ENCODE results near the gene RHOF.

The RHOF gene

GRCh38 chr12:121741743-121742142, 51.7 kb downstream of the RHOF start:
- no peak for DNase-seq

GRCh38 chr12:121740847-121741246, 52.6 kb downstream of the RHOF start:
- DNase-seq = no peak

GRCh38 chr12:121738340-121738858, 55.1 kb downstream of the RHOF start:
- no peak for DNase-seq

GRCh38 chr12:121733849-121734248, 59.6 kb downstream of the RHOF start:
- no peak for DNase-seq

- no peak for DNase-seq
These were observed 62.0 kb downstream of the RHOF start for GRCh38 chr12:121731473-121731872.

- no peak for DNase-seq
These were observed 64.5 kb downstream of the RHOF start for GRCh38 chr12:121729021-121729420.

All from fibroblast of skin of scalp (primary cell).